T-helper 2 cell (primary cell): Measurements from ENCODE around the gene MACROD2.
"Not testable (repeated sequence)": the region's sequence is repeated elsewhere in the genome, so short reads cannot be mapped to it uniquely, and the experiment has no call there.

Experiments used
- DNase-seq, 5 experiments: peaks; one replicate each; pipeline versions ENCODE4 v3.0.0 to v3.0.0-alpha.2; 2012 to 2022

MACROD2 gene

GRCh38 chr20:15515691-15516090 lies 1520.4 kb downstream of the MACROD2 start:
- DNase-seq, result no peak

DNA sequence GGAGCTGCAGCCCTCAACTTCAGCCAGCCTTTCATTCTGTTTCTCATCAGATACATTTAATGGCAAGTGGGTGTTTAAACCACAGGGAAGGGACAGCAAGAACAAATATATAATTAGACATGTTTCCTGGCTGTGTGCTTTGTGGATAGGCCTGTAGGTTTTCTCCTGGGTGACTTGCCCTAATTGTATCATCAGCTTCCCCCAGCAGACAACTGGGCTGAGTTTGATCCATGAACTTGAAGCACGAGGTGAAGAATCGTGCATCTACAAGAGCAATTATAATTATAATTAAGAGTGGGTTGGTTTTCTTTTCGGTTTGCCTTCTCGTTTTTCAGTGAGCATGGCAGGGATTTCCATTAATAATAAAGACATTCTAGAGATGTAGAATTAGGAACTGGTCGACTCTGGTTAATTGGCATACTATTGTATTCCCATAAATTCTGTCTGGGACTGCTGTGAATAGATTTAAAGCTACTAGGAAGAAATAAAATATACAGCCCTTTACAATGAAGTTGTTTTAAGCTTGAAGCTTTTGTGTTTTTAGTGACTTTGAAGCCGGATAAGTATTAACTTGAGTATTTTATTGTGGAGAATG lies 1525.7 kb downstream of the MACROD2 start:
- no peak for DNase-seq

DNA sequence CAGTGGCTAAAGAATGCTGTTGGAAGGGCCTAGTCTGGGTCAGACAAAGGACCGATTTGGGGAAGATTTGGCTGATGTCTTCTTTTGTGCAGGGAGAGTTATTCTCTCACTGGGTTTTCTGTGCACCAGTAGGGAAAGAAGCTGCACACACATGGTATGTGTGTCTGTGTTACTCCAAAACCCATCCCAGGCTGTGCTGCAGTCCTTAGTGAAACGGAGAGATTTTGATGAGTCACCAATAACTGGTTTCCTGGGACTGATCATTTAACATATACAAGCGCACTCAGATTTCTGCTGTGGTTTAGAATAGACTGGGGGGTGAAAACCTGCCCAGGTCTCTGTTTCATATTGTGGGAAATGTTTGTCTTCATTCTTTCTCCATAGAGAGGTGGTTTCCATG lies 1528.1 kb downstream of the MACROD2 start:
- DNase-seq, result no peak

GRCh38 chr20:15528391-15529111 lies 1533.2 kb downstream of the MACROD2 start:
- DNase-seq, result no peak

GRCh38 chr20:15535863-15536262 lies 1540.5 kb downstream of the MACROD2 start:
- no peak for DNase-seq

DNA sequence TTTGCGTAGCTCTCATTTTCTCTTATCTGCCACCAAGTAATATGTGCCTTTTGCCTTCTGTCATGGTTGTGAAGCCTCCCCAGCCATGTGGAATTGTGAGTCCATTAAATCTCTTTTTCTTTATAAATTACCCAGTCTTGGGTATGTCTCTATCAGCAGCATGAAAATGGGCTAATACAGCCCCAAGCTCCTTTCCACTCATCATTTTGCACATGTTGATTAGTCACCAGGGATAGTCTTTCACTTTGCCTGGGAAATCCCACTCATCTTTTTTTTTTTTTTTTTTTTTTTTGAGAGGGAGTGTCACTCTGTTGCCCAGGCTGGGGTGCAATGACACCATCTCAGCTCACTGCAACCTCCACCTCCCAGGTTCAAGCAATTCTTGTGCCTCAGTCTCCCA lies 1541.9 kb downstream of the MACROD2 start:
- not testable (repeated sequence) for DNase-seq

GRCh38 chr20:15542655-15543054 lies 1547.3 kb downstream of the MACROD2 start:
- DNase-seq, result no peak

DNA sequence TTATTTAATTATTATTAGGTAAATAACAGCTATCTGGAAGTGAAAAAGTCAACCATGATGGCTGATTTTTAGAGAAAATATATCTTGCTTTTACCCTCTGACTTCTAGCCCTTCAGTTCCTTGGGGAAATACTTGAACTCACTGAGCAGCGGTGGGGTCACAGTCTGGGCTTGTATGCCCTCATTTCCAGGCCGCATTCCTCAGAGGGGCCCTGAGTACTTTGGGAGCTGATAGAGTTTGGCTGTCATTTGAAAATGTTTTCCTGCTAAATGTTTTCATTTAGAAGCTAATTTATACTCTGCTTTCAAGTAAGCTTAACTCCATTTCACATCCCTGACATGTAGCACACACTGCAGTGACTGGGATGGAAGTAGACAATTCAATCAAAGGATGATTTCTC lies 1549.4 kb downstream of the MACROD2 start:
- DNase-seq, result no peak

GRCh38 chr20:15546525-15547023 lies 1551.3 kb downstream of the MACROD2 start:
- DNase-seq, result no peak

DNA sequence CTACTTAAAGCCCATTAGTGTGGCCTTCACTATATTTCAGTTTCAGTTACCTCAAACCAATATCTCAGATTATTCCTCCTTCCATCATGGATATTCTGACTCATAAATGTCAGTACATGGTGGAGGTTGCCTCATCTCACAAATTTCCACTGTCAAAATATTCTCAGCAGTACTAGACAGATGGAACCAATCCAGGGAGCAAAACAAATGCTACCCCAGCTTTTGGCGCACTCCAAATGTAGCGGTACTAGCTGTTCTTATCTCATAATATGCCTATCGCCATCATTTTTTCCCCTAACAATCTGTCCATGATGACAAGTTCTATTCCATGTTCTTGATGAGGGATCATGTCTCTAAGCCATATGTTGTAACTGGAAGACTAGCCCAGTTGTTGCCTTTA lies 1551.8 kb downstream of the MACROD2 start:
- no peak for DNase-seq

DNA sequence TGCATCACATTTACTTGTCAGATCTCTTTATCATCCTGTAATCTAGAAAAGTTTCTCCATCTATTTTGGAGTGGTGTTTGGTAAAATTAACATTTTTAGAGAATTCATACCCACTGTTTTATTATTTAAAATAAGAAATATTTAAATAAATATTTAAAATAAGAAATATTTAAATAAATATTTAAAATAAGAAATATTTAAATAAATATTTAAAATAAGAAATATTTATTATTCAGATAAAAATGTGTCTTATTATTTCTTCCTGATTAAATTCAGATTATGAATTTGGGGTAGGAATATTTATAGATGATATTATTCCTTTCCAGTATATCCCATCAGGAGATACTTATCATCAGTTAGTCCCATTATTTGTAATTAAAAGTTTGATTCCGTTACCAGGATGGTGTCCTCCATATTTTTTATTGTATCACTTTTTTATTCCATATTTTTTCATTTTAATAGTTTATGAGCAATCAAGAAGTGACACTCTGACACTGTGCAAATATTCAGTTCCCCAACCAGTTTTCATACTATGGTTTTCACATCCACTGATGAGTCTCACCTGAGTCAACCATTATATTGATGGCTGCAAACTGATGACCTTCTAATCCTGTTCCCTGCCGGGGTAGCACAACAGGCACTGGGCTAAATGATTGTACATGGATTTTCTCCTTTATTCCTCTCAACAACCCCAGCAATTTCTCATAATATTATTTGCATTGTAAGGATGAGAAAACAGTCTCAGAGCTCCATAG lies 1555.0 kb downstream of the MACROD2 start:
- DNase-seq, result no peak

DNA sequence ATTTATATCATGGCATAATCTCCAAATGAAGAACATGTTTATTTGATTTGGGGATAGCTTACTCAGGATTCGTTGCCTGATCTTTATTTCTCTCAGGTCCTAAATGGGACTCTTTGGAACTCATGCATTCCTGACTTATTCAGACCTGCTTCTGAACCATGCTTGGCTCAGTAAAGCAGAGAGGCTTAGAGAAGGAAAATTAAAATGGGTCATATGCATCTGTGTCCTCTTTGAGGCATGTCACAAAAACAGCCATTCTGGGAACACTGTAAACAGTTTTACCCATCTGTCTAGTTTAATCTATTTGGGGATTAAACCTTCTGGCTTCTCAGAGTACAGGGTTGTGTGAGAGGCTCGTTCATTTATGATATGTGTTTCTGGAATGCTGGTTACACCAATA lies 1560.6 kb downstream of the MACROD2 start:
- no peak for DNase-seq

DNA sequence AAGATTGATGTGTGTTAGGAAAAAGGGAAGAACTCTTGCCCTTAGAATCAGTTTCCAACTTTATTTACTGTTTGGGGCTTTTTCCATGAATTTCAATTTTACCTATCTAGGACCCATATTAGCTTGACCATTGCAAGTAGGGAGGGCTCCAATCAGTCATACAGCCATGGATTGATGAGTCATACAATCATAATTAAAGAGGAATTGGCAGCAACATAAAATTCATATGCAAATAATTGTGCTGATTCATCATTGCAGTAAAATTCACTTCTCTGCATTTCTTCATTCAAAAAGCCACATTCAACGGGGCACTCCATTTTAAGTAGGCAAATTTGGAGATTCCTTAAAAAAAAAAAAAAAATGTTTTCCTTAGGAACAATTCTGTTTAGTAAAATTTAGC lies 1561.6 kb downstream of the MACROD2 start:
- no peak for DNase-seq

DNA sequence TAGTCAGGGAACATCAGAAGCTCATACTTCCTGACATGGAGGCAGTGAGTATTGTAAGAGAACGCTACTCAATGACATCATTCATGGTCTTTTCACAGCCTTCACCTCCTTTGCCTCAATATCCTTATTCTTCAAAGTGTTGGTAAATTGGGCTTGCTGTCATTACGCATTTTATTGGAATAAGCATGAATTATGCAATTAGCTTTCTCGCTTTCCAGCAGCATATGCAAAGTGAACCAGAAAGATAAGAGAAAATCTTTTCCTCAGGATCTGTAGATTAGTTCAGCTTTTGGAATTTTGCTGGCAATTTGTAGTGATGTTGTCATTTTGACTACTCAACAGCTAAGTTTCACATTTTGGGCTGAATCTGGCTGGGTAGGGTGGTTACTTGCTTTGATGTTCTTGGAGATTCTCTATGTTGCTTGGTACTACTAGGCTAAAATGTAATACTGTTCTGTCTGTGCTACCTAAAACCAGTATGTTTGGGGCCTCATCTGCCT lies 1565.8 kb downstream of the MACROD2 start:
- no peak for DNase-seq

GRCh38 chr20:15561707-15562404 lies 1566.5 kb downstream of the MACROD2 start:
- DNase-seq, result no peak

GRCh38 chr20:15563836-15564235 lies 1568.5 kb downstream of the MACROD2 start:
- DNase-seq, result no peak

DNA sequence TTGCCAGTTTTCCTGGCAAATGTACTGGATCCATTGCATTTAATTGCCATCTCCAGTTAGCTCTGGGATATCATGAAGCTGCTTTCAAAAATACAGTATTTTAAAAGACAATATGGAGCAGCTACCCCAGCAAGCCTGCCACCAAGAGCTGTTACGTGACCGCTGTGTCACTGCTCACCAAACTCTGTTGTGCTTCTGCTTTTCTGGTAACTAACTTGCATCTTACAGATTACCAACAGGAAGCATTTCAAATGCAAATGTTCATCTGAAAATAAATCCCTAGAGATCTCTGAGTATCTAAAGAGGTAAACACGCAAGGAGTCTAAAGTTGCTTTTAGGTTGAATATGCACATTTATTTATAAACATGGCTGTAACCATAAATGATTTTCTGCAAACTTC lies 1569.7 kb downstream of the MACROD2 start:
- DNase-seq, result no peak

GRCh38 chr20:15565786-15566185 lies 1570.5 kb downstream of the MACROD2 start:
- DNase-seq, result no peak

- no peak for DNase-seq
Measured at GRCh38 chr20:15567219-15567618, 1571.9 kb downstream of the MACROD2 start.

GRCh38 chr20:15570156-15570555 lies 1574.8 kb downstream of the MACROD2 start:
- no peak for DNase-seq

GRCh38 chr20:15571056-15571455 lies 1575.7 kb downstream of the MACROD2 start:
- no peak for DNase-seq

- no peak for DNase-seq
Measured at GRCh38 chr20:15575255-15575654, 1579.9 kb downstream of the MACROD2 start.

GRCh38 chr20:15576411-15576810 lies 1581.1 kb downstream of the MACROD2 start:
- DNase-seq, result no peak
